Neuronal stem cell (in vitro differentiated cells): ENCODE results near the gene FAAH2.
"Not testable (repeated sequence)": the region's sequence is repeated elsewhere in the genome, so short reads cannot be mapped to it uniquely, and the experiment has no call there.

ENCODE experiments used
- DNase-seq: peaks from one replicate; pipeline ENCODE4 v3.0.0-alpha.2; 2013; ENCODE audit warnings: low spot score
- H2AFZ ChIP-seq: one replicate; pipeline ENCODE4 v1.6.1; 2013; ENCODE audit warnings: mild to moderate bottlenecking, low read length, inconsistent platforms
- H2AK5ac ChIP-seq: 2 replicates; pipeline ENCODE4 v1.6.1; 2013; ENCODE audit warnings: low read depth, mild to moderate bottlenecking, inconsistent platforms, low read length, moderate library complexity, mixed read lengths
- H2BK120ac ChIP-seq: 2 replicates; pipeline ENCODE4 v1.6.1; 2013; ENCODE audit warnings: low read depth, mild to moderate bottlenecking, inconsistent platforms, low read length, moderate library complexity, mixed read lengths
- H2BK12ac ChIP-seq: one replicate; pipeline ENCODE4 v1.6.1; 2013; ENCODE audit warnings: low read length, inconsistent platforms
- H2BK15ac ChIP-seq: 2 replicates; pipeline ENCODE4 v1.6.1; 2013; ENCODE audit warnings: mild to moderate bottlenecking, low read length, inconsistent platforms, mixed read lengths
- H2BK5ac ChIP-seq: one replicate; pipeline ENCODE4 v1.6.1; 2013; ENCODE audit warnings: inconsistent platforms, mild to moderate bottlenecking, low read length, moderate library complexity
- H3K14ac ChIP-seq: one replicate; pipeline ENCODE4 v1.6.1; 2013; ENCODE audit warnings: low read length, inconsistent platforms
- H3K18ac ChIP-seq: 2 replicates; pipeline ENCODE4 v1.6.1; 2013; ENCODE audit warnings: low read length, inconsistent platforms
- H3K23ac ChIP-seq: 2 replicates; pipeline ENCODE4 v1.6.1; 2013; ENCODE audit warnings: low read depth, mild to moderate bottlenecking, mixed read lengths, low read length, inconsistent platforms; ENCODE audit not compliant: poor library complexity
- H3K27ac ChIP-seq: replicated peaks from 3 replicates; pipeline ENCODE4 v1.5.1; 2013; ENCODE audit warnings: low read length, inconsistent platforms
- H3K27me3 ChIP-seq, 3 experiments: 2 replicates each; pipeline ENCODE4 v1.6.1; 2013; ENCODE audit warnings: low read length in 3 of 3, mild to moderate bottlenecking in 2 of 3, inconsistent platforms in 1 of 3, low read depth in 1 of 3, mixed read lengths in 1 of 3, moderate library complexity in 1 of 3; ENCODE audit not compliant: control insufficient read depth in 3 of 3, insufficient read depth in 3 of 3
- H3K36me3 ChIP-seq, 2 donors: replicated peaks in 1 of 2; 2 replicates each; pipeline ENCODE4 v1.6.1; 2013; ENCODE audit warnings: low read length in 2 of 2; ENCODE audit not compliant: control insufficient read depth in 2 of 2, insufficient read depth in 2 of 2
- H3K4ac ChIP-seq: 2 replicates; pipeline ENCODE4 v1.6.1; 2013; ENCODE audit warnings: inconsistent platforms, mild to moderate bottlenecking, low read length, moderate library complexity
- H3K4me1 ChIP-seq, 2 donors: 1 replicate in 1 of 2; 2 replicates in 1 of 2; pipeline ENCODE4 v1.6.1; 2013; ENCODE audit warnings: low read length in 2 of 2, low read depth in 1 of 2; ENCODE audit not compliant: control insufficient read depth in 2 of 2, insufficient read depth in 1 of 2
- H3K4me2 ChIP-seq: one replicate; pipeline ENCODE4 v1.6.1; 2013; ENCODE audit warnings: mild to moderate bottlenecking, low read length, inconsistent platforms; ENCODE audit not compliant: insufficient read depth, poor library complexity, severe bottlenecking
- H3K4me3 ChIP-seq, 2 donors: 2 replicates each; pipeline ENCODE4 v1.5.1; 2013; ENCODE audit warnings: low read length in 2 of 2, mild to moderate bottlenecking in 2 of 2, inconsistent platforms in 1 of 2, moderate library complexity in 1 of 2
- H3K79me1 ChIP-seq: one replicate; pipeline ENCODE4 v1.6.1; 2013; ENCODE audit warnings: low read depth, mild to moderate bottlenecking, inconsistent platforms, low read length, moderate library complexity
- H3K9ac ChIP-seq: one replicate; pipeline ENCODE4 v1.6.1; 2013; ENCODE audit warnings: mild to moderate bottlenecking, low read depth, low read length, inconsistent platforms; ENCODE audit not compliant: poor library complexity
- H3K9me3 ChIP-seq, 2 donors: replicated peaks in 1 of 2; 2 replicates each; pipeline versions ENCODE3 to v1.6.1; 2013; ENCODE audit warnings: low read length in 2 of 2, mild to moderate bottlenecking in 2 of 2, inconsistent platforms in 1 of 2, low read depth in 1 of 2, mixed read lengths in 1 of 2, moderate library complexity in 1 of 2; ENCODE audit not compliant: control insufficient read depth in 2 of 2, insufficient read depth in 1 of 2
- H4K8ac ChIP-seq: one replicate; pipeline ENCODE4 v1.6.1; 2013; ENCODE audit warnings: low read depth, mild to moderate bottlenecking, inconsistent platforms, low read length, moderate library complexity
- H4K91ac ChIP-seq: one replicate; pipeline ENCODE4 v1.6.1; 2013; ENCODE audit warnings: low read length, low read depth, mild to moderate bottlenecking, inconsistent platforms; ENCODE audit not compliant: poor library complexity
- WGBS, 2 donors: extraction: QIAGEN DNeasy Blood & Tissue Kit; methylation state at CpG; one replicate each; pipeline ENCODE4 v1.1.7; 2013; ENCODE audit warnings: missing lambda C conversion rate in 2 of 2, mixed read lengths in 1 of 2; ENCODE audit not compliant: insufficient read length in 2 of 2, insufficient replicate concordance in 1 of 2; ENCODE audit errors: extremely low coverage in 2 of 2; 5-methylcytosine and 5-hydroxymethylcytosine counted together

FAAH2 gene

DNA sequence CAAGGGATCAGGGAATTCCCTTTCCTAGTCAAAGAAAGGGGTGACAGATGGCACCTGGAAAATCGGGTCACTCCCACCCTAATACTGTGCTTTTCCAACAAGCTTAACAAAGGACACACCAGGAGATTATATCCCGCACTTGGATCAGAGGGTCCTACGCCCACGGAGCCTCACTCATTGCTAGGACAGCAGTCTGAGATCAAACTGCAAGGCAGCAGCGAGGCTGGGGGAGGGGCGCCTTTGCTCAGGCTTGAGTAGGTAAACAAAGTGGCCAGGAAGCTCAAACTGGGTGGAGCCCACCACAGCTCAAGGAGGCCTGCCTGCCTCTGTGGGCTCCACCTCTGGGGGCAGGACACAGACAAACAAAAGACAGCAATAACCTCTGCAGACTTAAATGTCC lies 9.2 kb downstream of the FAAH2 start:
- not testable (repeated sequence) for H3K9me3 ChIP-seq, H3K4me3 ChIP-seq, H4K8ac ChIP-seq, H2BK120ac ChIP-seq, H3K4me2 ChIP-seq, H4K91ac ChIP-seq, H3K79me1 ChIP-seq, DNase-seq, H3K4me1 ChIP-seq, H2BK5ac ChIP-seq, H2AK5ac ChIP-seq, H3K9ac ChIP-seq, H3K4ac ChIP-seq, H3K23ac ChIP-seq, H3K14ac ChIP-seq, H3K36me3 ChIP-seq, H3K27ac ChIP-seq, H3K27me3 ChIP-seq, H3K18ac ChIP-seq, H2AFZ ChIP-seq, H2BK12ac ChIP-seq, H2BK15ac ChIP-seq
- no CpG with 5 or more reads among the region's 6 CpGs for WGBS, 2 donors

DNA sequence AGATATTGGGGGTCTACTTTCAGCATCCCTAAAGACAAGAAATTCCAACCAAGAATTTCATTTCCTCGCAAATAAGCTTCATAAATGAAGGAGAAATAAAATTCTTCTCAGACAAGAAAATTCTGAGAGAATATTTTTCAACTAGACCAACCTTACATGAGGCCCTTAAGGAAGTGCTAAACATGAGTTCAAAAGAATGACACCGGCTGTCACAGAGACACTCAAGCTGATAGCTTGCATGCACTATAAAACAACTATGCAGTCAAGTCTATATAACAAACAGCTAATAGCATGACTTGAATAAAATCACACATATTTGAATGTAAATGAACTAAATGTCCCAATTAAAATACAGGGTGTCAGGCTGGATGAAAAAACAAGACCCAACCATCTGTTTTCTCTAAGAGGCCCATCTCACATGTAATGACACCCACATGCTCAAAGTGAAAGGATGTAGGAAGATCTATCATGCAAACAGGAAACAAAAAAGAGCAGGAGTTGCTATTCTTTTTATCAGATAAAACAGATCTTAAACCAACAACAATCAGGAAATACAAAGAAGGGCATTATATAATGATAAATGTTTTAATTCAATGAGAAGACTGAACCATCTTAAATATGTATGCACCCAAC lies 27.2 kb downstream of the FAAH2 start:
- Histone ChIP-seq H2BK120ac (no peak overlapping the region), H2BK15ac (no peak overlapping the region), H3K18ac (no peak overlapping the region), H3K4ac (no peak overlapping the region), H4K91ac (no peak overlapping the region), H3K4me1 (no peaks in the 10 kb centered on the region), H3K27ac (no peak overlapping the region), H3K9me3 (no peaks in the 10 kb centered on the region), H3K4me3 (no peak overlapping the region), H3K4me2 (no peak overlapping the region), H3K9ac (no peak overlapping the region), H2BK12ac (no peak overlapping the region), H2AK5ac (no peak overlapping the region), H4K8ac (no peak overlapping the region), H3K79me1 (no peaks in the 10 kb centered on the region), H3K36me3 (no peaks in the 10 kb centered on the region), H3K27me3 (no peaks in the 10 kb centered on the region), H2BK5ac (no peak overlapping the region), H3K23ac (no peak overlapping the region), H3K14ac (no peak overlapping the region), H2AFZ (no peak overlapping the region)
- WGBS, 2 donors: no CpG with 5 or more reads among the region's 2 CpGs
- no peak for DNase-seq

DNA sequence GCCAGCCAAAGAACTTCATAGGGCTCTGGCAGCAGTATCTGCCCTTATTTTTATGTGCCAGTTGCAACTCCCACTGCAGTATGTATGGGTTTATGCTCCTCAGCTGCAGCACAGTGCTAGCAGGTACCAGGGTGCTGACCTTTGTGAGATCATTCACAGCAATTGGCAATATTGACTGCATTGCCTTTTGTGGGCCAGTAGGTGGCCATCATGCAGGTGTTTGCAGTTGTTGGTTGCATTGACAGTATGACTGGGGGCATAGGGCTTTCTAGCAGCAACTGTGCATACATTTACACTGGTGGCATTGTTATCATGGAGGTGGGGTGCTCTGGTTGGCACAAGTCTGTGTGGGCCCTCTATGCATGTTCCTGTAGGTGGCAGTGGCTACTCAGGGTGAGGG lies 42.5 kb downstream of the FAAH2 start:
- no peak overlapping the region for H3K4me3 ChIP-seq
- DNase-seq: no peak
- no peak overlapping the region for H3K27ac ChIP-seq
- no peak overlapping the region for H3K4ac ChIP-seq
- H3K27me3 ChIP-seq: no peaks in the 10 kb centered on the region
- no peak overlapping the region for H2BK5ac ChIP-seq
- H4K91ac ChIP-seq: no peak overlapping the region
- no peaks in the 10 kb centered on the region for H3K4me1 ChIP-seq
- peaks cover 0 to 2% of the 10 kb centered on the region in 2 donors for H3K9me3 ChIP-seq
- H2AK5ac ChIP-seq: no peak overlapping the region
- no peak overlapping the region for H2BK120ac ChIP-seq
- no peak overlapping the region for H3K18ac ChIP-seq
- H3K4me2 ChIP-seq: no peak overlapping the region
- H2BK12ac ChIP-seq: no peak overlapping the region
- no peaks in the 10 kb centered on the region for H3K79me1 ChIP-seq
- no peak overlapping the region for H3K9ac ChIP-seq
- no peak overlapping the region for H4K8ac ChIP-seq
- no peaks in the 10 kb centered on the region for H3K36me3 ChIP-seq
- no peak overlapping the region for H3K14ac ChIP-seq
- no peak overlapping the region for H2AFZ ChIP-seq
- no peak overlapping the region for H2BK15ac ChIP-seq
- H3K23ac ChIP-seq: no peak overlapping the region

DNA sequence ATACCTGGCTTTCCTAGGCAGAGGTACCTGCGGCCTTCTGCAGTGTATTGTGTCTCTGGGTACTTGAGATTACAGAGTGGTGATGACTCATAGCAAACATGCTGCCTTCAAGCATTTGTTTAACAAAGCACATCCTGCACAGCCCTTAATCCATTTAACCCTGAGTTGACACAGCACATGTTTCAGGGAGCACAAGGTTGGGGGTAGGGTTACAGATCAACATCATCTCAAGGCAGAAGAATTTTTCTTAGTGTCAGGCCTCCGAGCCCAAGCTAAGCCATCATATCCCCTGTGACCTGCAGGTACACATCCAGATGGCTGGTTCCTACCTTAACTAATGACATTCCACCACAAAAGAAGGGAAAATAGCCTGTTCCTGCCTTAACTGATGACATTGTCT lies 49.3 kb downstream of the FAAH2 start:
- H3K79me1 ChIP-seq, H3K9ac ChIP-seq, H3K36me3 ChIP-seq, H2BK12ac ChIP-seq, DNase-seq, H3K23ac ChIP-seq, H3K4me2 ChIP-seq, H3K9me3 ChIP-seq, H3K18ac ChIP-seq, H3K4me3 ChIP-seq, H3K4me1 ChIP-seq, H3K14ac ChIP-seq, H4K8ac ChIP-seq, H2BK5ac ChIP-seq, H2AK5ac ChIP-seq, H4K91ac ChIP-seq, H2BK120ac ChIP-seq, H3K27ac ChIP-seq, H3K4ac ChIP-seq, H2BK15ac ChIP-seq, H3K27me3 ChIP-seq: not testable (repeated sequence)
- WGBS, 2 donors: no CpG with 5 or more reads among the region's 2 CpGs
- peak overlapping the region; percentile 29 for H2AFZ ChIP-seq
